Thoracic aorta (tissue), 2 donors: ENCODE measurements around the gene GLIS2. TPM values are rescaled to one million over a fixed set of nuclear protein-coding genes. Genes with fewer than 3 reads are reported as not detected.
A peak's percentile ranks its signal among the peaks of the same experiment; 100 is the strongest.

ENCODE experiments used
- ATAC-seq: fragments of 150-250 bp; one replicate; pipeline ENCODE4 v1.8.0; 2017; ENCODE audit warnings: low read depth; ENCODE audit not compliant: insufficient number of reproducible peaks, low FRiP score
- DNase-seq: peaks from one replicate; pipeline ENCODE4 v3.0.0-alpha.2; 2020; ENCODE audit warnings: low spot score
- H3K27ac ChIP-seq, 2 donors: fragments of 200-600 bp; sonication (generic); 1 replicate in 1 of 2; 2 replicates in 1 of 2; pipeline ENCODE4 v1.5.1; 2016; ENCODE audit warnings: mild to moderate bottlenecking in 2 of 2, moderate library complexity in 2 of 2
- H3K27me3 ChIP-seq: fragments of 200-600 bp; sonication (generic); replicated peaks from 2 replicates; pipeline ENCODE4 v1.6.0; 2016; ENCODE audit warnings: mild to moderate bottlenecking; ENCODE audit not compliant: insufficient read depth
- H3K36me3 ChIP-seq: fragments of 200-600 bp; sonication (generic); one replicate; pipeline ENCODE4 v1.5.1; 2016
- H3K4me1 ChIP-seq, 2 donors: fragments of 200-600 bp; sonication (generic); 1 replicate in 1 of 2; 2 replicates in 1 of 2; pipeline versions ENCODE4 v1.5.1 to v1.6.0; 2016; ENCODE audit warnings: low read depth in 2 of 2, mild to moderate bottlenecking in 1 of 2; ENCODE audit not compliant: control insufficient read depth in 1 of 2
- H3K4me3 ChIP-seq: fragments of 200-600 bp; sonication (generic); 2 replicates; pipeline ENCODE4 v1.5.1; 2016; ENCODE audit warnings: mild to moderate bottlenecking
- H3K9me3 ChIP-seq: fragments of 200-600 bp; sonication (generic); 2 replicates; pipeline ENCODE4 v1.5.1; 2016
- total RNA-seq, 2 donors: library from RNA; depleted of rRNA; stranded (reverse); fragments of >200 nt; gene quantifications; one replicate each; pipeline versions ENCODE4 v1.1.0 to v1.2.3, GENCODE V29; 2016
- TF ChIP-seq, protein P1 (sequence below): fragments of 200-600 bp; sonication (generic); IDR thresholded peaks from one replicate; pipeline ENCODE4 v1.5.1; 2019; ENCODE audit warnings: antibody characterized with exemption

Gene GLIS2
- total RNA-seq, 2 donors from 2014 or later = 19.5 to 32.9 TPM

DNA sequence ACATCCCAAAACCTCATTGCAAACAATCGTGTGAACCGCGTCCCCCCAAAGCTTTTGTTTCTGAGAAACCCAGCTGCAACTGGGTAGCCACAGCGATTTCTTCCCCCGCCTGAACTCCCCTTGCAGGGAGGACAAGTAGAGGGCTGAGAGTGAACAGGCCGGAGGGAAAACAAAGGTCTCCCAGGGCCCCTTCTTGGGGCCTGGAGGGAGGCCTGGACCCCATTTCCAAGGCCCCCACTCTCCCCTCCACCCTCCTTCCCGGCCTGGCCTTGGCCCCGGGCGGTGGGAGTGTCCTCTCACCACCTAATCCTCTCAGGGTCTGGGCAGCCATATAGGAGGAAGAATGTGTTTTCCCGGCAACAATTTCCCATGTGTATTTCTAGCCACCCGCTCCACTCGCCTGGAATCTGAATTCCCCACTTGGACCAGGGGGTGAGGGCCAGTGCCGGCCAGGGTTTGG is 2.6 kb downstream of the GLIS2 start:
- peak overlapping the region; percentile 92 for H3K4me3 ChIP-seq
- DNase-seq (no peak), ATAC-seq (no peak)
- H3K4me1 ChIP-seq = peaks cover 45 to 77% of the 10 kb centered on the region in 2 donors
- no peaks in the 10 kb centered on the region for H3K27me3 ChIP-seq
- no peaks in the 10 kb centered on the region for H3K9me3 ChIP-seq
- H3K27ac ChIP-seq = peak overlapping the region; percentile 93 to 94
- TF ChIP-seq, protein P1, sequence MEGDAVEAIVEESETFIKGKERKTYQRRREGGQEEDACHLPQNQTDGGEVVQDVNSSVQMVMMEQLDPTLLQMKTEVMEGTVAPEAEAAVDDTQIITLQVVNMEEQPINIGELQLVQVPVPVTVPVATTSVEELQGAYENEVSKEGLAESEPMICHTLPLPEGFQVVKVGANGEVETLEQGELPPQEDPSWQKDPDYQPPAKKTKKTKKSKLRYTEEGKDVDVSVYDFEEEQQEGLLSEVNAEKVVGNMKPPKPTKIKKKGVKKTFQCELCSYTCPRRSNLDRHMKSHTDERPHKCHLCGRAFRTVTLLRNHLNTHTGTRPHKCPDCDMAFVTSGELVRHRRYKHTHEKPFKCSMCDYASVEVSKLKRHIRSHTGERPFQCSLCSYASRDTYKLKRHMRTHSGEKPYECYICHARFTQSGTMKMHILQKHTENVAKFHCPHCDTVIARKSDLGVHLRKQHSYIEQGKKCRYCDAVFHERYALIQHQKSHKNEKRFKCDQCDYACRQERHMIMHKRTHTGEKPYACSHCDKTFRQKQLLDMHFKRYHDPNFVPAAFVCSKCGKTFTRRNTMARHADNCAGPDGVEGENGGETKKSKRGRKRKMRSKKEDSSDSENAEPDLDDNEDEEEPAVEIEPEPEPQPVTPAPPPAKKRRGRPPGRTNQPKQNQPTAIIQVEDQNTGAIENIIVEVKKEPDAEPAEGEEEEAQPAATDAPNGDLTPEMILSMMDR = no peak
- no peaks in the 10 kb centered on the region for H3K36me3 ChIP-seq

DNA sequence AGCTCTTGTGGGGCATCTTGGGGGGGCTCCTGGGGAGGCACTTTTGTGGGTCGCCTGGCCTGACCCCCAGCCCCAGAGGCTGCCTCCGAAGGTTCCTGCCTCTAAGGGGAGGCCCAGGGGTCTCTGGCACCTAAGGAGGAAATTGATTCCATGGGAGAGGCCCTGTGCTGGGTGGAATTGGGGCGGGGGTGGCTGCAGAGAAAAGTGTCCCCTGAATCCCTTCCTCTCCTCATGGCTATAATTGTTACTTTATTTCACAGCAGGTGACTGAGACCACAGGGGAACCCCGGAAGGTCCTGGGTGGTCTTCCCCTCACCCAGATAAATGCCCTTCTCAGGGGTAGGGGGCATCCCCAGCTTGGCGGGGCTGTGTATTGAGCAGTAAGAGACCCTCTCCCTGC is 3.1 kb downstream of the GLIS2 start:
- TF ChIP-seq, protein P1 = no peak
- Histone ChIP-seq H3K4me1 (peaks cover 50 to 77% of the 10 kb centered on the region in 2 donors), H3K4me3 (peak overlapping the region; percentile 92)

DNA sequence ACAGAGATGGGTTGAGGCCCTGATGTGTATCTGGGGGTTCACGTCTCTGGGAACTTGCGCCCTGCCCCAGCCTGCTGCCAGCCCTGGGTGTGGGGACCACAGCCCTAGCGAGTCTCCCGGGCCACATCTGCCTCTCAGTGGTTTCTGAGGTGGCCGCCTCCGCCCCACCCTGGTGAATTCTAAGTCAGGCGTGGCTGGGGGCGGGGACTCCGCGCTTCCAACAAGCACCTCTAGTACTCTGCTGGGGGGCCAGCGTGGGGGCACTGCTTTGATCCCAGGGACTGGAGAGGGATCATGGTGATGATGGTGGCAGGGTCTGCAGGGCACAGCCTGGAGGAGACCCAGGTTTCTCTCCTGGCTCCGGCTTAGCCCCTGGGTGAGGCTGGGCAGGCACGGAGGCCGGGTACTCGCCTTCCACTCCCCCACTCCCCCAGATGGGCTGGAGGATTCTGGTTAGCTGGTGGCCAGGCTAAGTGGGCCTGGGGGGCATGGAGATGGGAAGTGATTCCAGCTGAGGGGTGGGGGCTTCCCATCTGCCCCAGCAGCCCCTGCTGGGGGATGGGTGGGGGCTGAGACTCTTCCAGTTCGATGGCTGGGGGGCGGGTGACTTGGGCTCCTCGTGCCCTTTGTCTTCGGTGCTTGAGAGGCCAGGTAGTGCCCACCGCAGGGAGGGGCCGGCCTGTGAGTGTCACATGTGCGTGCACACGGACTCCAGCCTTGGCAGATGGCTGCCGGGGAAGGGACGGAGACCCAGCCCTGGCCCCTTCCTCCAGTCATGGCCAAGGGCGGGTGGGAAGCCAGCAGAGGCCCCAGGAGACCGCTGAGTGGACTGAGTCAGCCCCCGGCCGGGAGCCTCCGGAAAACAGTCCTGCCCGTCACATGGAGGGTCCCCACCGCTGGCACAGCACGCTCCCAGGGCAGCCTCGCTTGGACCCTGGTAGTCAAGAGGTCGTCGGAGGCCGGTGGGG is 3.9 kb downstream of the GLIS2 start:
- Histone ChIP-seq H3K36me3 (no peaks in the 10 kb centered on the region), H3K4me1 (peaks cover 58 to 78% of the 10 kb centered on the region in 2 donors), H3K4me3 (peak overlapping the region; percentile 92), H3K9me3 (no peaks in the 10 kb centered on the region), H3K27me3 (no peaks in the 10 kb centered on the region), H3K27ac (peak overlapping the region; percentile 93 to 94)
- ATAC-seq (no peak), DNase-seq (no peak)
- TF ChIP-seq, protein P1 = no peak

More for the DNA sequence above, 3.1 kb downstream of the GLIS2 start:
- Histone ChIP-seq H3K9me3 (no peaks in the 10 kb centered on the region), H3K36me3 (no peaks in the 10 kb centered on the region), H3K27me3 (no peaks in the 10 kb centered on the region), H3K27ac (peak overlapping the region; percentile 93 to 94)
- ATAC-seq = no peak
- no peak for DNase-seq

DNA sequence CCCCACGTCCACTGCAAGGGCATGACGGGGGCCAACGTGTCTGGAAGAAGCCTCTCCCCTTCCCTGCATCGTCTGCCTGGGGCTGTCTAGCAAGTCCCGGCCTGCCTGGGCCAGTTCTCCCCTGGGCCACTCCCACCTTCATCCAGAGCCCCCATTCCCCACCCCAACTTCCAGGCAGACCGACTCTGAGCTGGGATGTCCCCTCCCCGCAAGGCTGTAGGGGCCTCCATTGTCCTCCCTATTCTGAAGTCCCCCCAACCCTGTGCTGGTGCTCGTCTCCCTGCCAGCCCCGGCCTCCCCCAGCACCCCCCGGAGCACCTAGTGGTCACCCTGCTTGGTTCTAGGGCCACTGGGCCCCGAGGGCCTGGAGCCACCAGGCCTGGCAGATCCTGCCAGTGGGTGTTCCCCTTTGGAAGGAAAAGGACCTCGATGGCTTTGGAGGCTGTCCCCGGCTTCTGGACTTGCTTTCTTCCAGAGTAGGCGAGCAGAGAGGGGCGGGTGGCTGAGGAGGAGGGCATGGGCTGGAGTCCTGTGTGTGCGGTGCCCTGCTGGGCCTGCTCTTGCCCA is 4.8 kb downstream of the GLIS2 start:
- H3K36me3 ChIP-seq = no peaks in the 10 kb centered on the region
- H3K9me3 ChIP-seq = no peaks in the 10 kb centered on the region
- DNase-seq = no peak
- ATAC-seq = no peak
- H3K4me1 ChIP-seq = peaks cover 64 to 86% of the 10 kb centered on the region in 2 donors
- TF ChIP-seq, protein P1 = no peak
- H3K27me3 ChIP-seq = no peaks in the 10 kb centered on the region
- H3K27ac ChIP-seq = peak overlapping the region; percentile 93 to 94
- peak overlapping the region; percentile 92 for H3K4me3 ChIP-seq
